Fibroblast of villous mesenchyme (primary cell): ENCODE results near the gene PRLR. TPM values are rescaled to one million over a fixed set of nuclear protein-coding genes. Genes with fewer than 3 reads are reported as not detected.

ENCODE experiments used
- DNase-seq: peaks from one replicate; pipeline ENCODE4 v3.0.0-alpha.2; 2010; ENCODE audit warnings: low read depth
- H3K4me3 ChIP-seq: 2 replicates; pipeline ENCODE4 v1.5.1; 2011; ENCODE audit warnings: low read depth, mild to moderate bottlenecking, low read length
- total RNA-seq: library from RNA; depleted of rRNA; stranded (reverse); fragments of >200 nt; gene quantifications from 2 replicates; pipeline ENCODE4 v1.2.3, GENCODE V29; 2012
- TF ChIP-seq, protein P1 (sequence below): IDR thresholded peaks from 2 replicates; pipeline ENCODE4 v1.5.1; 2012; ENCODE audit warnings: low read depth, mild to moderate bottlenecking, low read length; ENCODE audit not compliant: insufficient read depth

PRLR gene
- total RNA-seq, 1 donor: 3.5 TPM

DNA sequence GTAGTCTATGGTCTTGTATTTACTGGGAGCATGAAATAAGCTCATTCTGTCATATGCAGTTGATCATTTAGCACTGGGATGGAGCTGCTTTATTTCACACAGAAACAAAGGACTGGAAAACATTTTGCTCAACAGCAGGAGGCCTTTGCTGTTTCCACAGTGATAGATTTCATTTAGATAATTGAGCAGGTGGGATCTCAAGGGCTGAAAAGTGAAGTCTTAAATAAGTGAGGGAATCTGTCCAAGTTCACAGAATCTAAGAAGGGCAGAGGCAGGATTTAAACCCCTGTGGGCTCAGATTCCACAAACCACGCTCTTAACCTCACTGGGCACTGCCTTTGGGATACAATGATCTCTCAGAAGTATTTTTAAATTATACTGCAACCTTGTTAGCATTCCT lies 47.8 kb downstream of the PRLR start:
- DNase-seq: no peak
- TF ChIP-seq, protein P1, sequence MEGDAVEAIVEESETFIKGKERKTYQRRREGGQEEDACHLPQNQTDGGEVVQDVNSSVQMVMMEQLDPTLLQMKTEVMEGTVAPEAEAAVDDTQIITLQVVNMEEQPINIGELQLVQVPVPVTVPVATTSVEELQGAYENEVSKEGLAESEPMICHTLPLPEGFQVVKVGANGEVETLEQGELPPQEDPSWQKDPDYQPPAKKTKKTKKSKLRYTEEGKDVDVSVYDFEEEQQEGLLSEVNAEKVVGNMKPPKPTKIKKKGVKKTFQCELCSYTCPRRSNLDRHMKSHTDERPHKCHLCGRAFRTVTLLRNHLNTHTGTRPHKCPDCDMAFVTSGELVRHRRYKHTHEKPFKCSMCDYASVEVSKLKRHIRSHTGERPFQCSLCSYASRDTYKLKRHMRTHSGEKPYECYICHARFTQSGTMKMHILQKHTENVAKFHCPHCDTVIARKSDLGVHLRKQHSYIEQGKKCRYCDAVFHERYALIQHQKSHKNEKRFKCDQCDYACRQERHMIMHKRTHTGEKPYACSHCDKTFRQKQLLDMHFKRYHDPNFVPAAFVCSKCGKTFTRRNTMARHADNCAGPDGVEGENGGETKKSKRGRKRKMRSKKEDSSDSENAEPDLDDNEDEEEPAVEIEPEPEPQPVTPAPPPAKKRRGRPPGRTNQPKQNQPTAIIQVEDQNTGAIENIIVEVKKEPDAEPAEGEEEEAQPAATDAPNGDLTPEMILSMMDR: no peak
- no peak overlapping the region for H3K4me3 ChIP-seq

DNA sequence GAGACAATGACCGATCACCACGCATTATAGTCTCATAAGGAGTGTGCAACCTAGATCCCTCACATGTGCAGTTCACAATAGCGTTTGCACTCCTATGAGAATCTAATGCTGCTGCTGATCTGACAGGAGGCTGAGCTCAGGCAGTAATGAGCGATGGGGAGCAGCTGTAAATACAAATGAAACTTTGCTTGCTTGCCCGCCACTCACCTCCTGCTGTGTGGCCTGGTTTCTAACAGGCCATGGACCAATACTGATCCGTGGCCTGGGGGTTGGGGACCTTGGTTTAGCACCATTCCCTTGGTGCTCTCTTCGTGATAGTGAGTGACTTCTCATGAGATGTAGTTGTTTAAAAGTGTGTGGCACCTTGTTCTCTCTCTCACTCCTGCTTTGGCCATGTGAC lies 50.2 kb downstream of the PRLR start:
- H3K4me3 ChIP-seq: no peak overlapping the region
- DNase-seq: no peak
- TF ChIP-seq, protein P1: no peak

DNA sequence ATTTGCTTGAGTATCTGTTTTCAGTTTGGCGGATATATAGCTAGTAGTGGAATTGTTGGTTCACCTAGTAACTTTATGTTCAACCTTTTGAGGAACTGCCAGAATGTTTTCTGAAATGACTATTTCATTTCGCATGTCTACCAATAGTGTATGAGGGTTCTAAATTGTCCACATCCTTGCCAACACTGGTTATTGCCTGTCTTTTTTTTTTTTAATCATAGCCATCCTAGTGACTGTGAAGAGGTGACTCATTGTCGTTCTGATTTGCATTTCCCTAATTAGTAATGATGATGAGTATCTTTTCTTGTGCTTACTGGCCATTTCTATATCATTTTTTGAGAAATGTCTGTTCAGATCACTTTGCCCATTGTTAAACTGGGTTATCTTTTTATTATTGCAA lies 52.5 kb downstream of the PRLR start:
- DNase-seq: no peak
- TF ChIP-seq, protein P1: no peak
- no peak overlapping the region for H3K4me3 ChIP-seq

DNA sequence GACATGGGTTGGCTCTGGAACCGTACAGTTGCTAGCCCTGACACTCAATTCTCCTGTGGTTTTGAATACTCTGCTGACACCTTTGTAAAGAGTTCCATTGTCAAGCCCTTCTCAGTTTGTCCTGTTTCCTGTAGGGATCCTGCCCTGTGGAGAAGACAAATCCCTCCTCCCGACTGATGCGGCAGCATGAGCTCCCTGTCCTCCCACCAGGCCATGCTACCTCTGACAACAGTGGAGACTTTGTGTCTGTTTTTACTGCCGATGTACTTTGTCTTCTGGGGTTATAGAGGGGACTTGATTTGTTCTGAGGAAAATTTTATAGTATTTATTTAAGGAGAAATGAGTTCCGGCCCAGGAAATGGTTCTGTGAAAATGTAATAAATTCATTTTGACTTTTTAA lies 57.8 kb downstream of the PRLR start:
- TF ChIP-seq, protein P1: no peak
- H3K4me3 ChIP-seq: no peak overlapping the region
- no peak for DNase-seq

DNA sequence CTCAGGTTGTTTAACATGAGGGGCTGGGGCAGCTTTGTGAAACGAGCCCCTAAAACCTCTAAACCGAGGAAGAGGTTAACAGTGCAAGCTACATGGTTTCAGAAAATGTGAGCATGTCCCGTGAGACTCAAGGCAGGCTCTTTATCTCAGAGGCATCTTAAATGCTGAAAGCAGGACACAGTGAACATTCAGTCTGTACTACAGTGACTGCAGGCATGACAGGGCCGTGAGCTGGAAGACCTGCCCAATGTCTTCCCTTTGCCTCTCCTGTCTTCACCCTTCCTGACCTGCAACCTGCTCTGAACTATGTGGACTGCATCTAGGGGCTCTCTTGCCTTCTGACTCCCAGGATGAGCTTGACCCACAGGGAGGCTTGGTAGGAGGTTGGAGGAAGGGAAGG lies 58.3 kb downstream of the PRLR start:
- no peak for DNase-seq
- H3K4me3 ChIP-seq: no peak overlapping the region
- TF ChIP-seq, protein P1: no peak

DNA sequence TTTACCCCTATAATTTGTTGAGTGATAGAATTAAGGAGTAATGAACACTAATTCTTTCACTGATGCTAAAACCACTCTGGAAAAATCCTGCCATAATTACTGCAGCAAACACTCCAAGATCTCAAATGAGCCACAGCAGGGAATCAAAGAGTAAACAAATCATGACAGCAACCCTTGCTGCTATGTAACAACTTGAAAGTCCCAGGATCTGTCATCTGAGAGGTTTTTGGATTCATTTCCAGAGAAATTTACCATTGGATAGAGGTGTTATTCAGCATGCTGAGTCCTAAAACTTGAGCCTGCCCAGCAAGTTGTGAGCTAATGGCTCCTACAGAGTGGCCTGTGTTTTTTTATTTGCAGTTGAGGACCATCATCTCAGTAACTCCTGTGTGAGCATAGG lies 59.2 kb downstream of the PRLR start:
- H3K4me3 ChIP-seq: no peak overlapping the region
- peak; percentile 12 for DNase-seq
- TF ChIP-seq, protein P1: no peak

DNA sequence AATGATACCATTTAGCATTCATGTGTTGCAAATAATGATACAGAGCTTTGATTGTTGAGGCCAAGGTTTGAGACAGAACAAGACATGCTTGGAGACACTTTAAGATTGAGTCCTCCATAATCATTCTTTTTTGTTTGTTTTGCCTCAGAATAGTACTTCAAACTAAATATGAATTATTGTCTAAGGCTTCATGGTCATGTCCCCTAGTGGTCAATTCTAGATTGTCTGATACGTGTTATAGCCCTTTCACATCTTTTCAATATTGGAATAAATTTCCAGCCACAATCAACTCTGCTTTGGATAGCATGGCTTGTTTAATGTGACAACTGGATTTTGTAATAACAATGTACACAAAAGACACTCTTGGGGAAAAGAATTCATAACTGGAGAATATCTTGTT lies 64.2 kb downstream of the PRLR start:
- TF ChIP-seq, protein P1: peak; percentile 30
- no peak for DNase-seq
- no peak overlapping the region for H3K4me3 ChIP-seq
